ENCODE results near the gene SENP3. TPM values are rescaled to one million over a fixed set of nuclear protein-coding genes. Genes with fewer than 3 reads are reported as not detected.
A peak's percentile ranks its signal among the peaks of the same experiment; 100 is the strongest.
"Not testable (repeated sequence)": the region's sequence is repeated elsewhere in the genome, so short reads cannot be mapped to it uniquely, and the experiment has no call there.

The SENP3 gene
- total RNA-seq, 1 donor from 2014 or later, result 14.1 TPM

GRCh38 chr17:7590743-7591142 lies 29.0 kb downstream of the SENP3 start:
- DNase-seq (ENCODE audit: low spot score) (no peak), ATAC-seq (no peak)

GRCh38 chr17:7591596-7591995 lies 29.9 kb downstream of the SENP3 start:
- no peak for DNase-seq (ENCODE audit: low spot score)
- ATAC-seq, result no peak

- no peak for DNase-seq (ENCODE audit: low spot score)
- ATAC-seq, result no peak
Measured at GRCh38 chr17:7592422-7593021, 30.8 kb downstream of the SENP3 start.

GRCh38 chr17:7593296-7593695 lies 31.6 kb downstream of the SENP3 start:
- DNase-seq (ENCODE audit: low spot score), result no peak
- ATAC-seq, result no peak

- ATAC-seq; DNase-seq (ENCODE audit: low spot score): not testable (repeated sequence)
Measured at GRCh38 chr17:7597561-7597960, 35.8 kb downstream of the SENP3 start.

- ATAC-seq, result no peak
- DNase-seq (ENCODE audit: low spot score), result no peak
Measured at GRCh38 chr17:7606280-7606679, 44.6 kb downstream of the SENP3 start.

GRCh38 chr17:7610641-7611040 lies 48.9 kb downstream of the SENP3 start:
- no peak for ATAC-seq
- DNase-seq (ENCODE audit: low spot score), result no peak

- ATAC-seq (no peak), DNase-seq (ENCODE audit: low spot score) (no peak)
Measured at GRCh38 chr17:7611635-7612293, 50.0 kb downstream of the SENP3 start.

- DNase-seq (ENCODE audit: low spot score) (no peak), ATAC-seq (no peak)
Measured at GRCh38 chr17:7612294-7612640, 50.5 kb downstream of the SENP3 start.

GRCh38 chr17:7613769-7614424 lies 52.2 kb downstream of the SENP3 start:
- no peak for ATAC-seq

GRCh38 chr17:7614425-7615264 lies 52.9 kb downstream of the SENP3 start, which contains the start of gene FXR2:
Gene FXR2 (minus strand): TSS chr17:7614897. CDS start chr17:7614532, 365 bp downstream.
- peak; percentile 94 for ATAC-seq
- DNase-seq (ENCODE audit: low spot score), result peak; percentile 100

More at GRCh38 chr17:7613769-7614424, 52.2 kb downstream of the SENP3 start:
- DNase-seq (ENCODE audit: low spot score), result no peak

GRCh38 chr17:7615265-7615747 lies 53.6 kb downstream of the SENP3 start:
- ATAC-seq, result no peak
- DNase-seq (ENCODE audit: low spot score), result no peak

GRCh38 chr17:7618608-7619007 lies 56.9 kb downstream of the SENP3 start:
- ATAC-seq (no peak), DNase-seq (ENCODE audit: low spot score) (no peak)

- ATAC-seq (no peak), DNase-seq (ENCODE audit: low spot score) (no peak)
Measured at GRCh38 chr17:7620835-7621234, 59.1 kb downstream of the SENP3 start.

Other genes with a start within 250 kb of the SENP3 start
- 21.2 TPM for gene GPS2, start 246.6 kb upstream of the SENP3 start, total RNA-seq
- 17.0 TPM for gene NEURL4, start 232.6 kb upstream of the SENP3 start, total RNA-seq
- 3.4 TPM for gene ACAP1, start 225.4 kb upstream of the SENP3 start, total RNA-seq
- 2.6 TPM for gene KCTD11, start 209.8 kb upstream of the SENP3 start, total RNA-seq
- not detected for gene TMEM95, start 206.8 kb upstream of the SENP3 start, total RNA-seq
- gene TNK1, start 180.8 kb upstream of the SENP3 start, total RNA-seq, result 5.2 TPM
- 7.0 TPM for gene PLSCR3, start 167.4 kb upstream of the SENP3 start, total RNA-seq
- 80.1 TPM for gene TMEM256, start 157.8 kb upstream of the SENP3 start, total RNA-seq
- 3.9 TPM for gene NLGN2, start 154.1 kb upstream of the SENP3 start, total RNA-seq
- gene SPEM1, start 141.6 kb upstream of the SENP3 start, total RNA-seq, result not detected
- gene SPEM2, start 136.3 kb upstream of the SENP3 start, total RNA-seq, result not detected
- gene SPEM3, start 133.1 kb upstream of the SENP3 start, total RNA-seq, result not detected
- 4.0 TPM for gene TMEM102, start 126.5 kb upstream of the SENP3 start, total RNA-seq
- gene FGF11, start 122.4 kb upstream of the SENP3 start, total RNA-seq, result 0.86 TPM
- gene CHRNB1, start 116.9 kb upstream of the SENP3 start, total RNA-seq, result 10.9 TPM
- gene ZBTB4, start 82.3 kb upstream of the SENP3 start, total RNA-seq, result 7.9 TPM
- not detected for gene SLC35G6, start 80.5 kb upstream of the SENP3 start, total RNA-seq
- 55.9 TPM for gene POLR2A, start 77.6 kb upstream of the SENP3 start, total RNA-seq
- 9.3 TPM for gene TNFSF12, start 12.9 kb upstream of the SENP3 start, total RNA-seq
- gene TNFSF13, start 3.2 kb upstream of the SENP3 start, total RNA-seq, result 5.9 TPM
- gene CD68, start 17.7 kb downstream of the SENP3 start, total RNA-seq, result 44.2 TPM
- 49.4 TPM for gene MPDU1, start 21.9 kb downstream of the SENP3 start, total RNA-seq
- 0.20 TPM for gene SOX15, start 28.2 kb downstream of the SENP3 start, total RNA-seq
- gene FXR2, start 53.0 kb downstream of the SENP3 start, total RNA-seq, result 19.0 TPM
- gene SAT2, start 65.9 kb downstream of the SENP3 start, total RNA-seq, result 100 TPM
- gene SHBG, start 68.2 kb downstream of the SENP3 start, total RNA-seq, result 4.6 TPM
- 1.3 TPM for gene ATP1B2, start 89.0 kb downstream of the SENP3 start, total RNA-seq
- gene TP53, start 125.6 kb downstream of the SENP3 start, total RNA-seq, result 13.6 TPM
- gene WRAP53, start 126.6 kb downstream of the SENP3 start, total RNA-seq, result 4.9 TPM
- 0.63 TPM for gene EFNB3, start 143.3 kb downstream of the SENP3 start, total RNA-seq
- 0.15 TPM for gene DNAH2, start 155.8 kb downstream of the SENP3 start, total RNA-seq